Pulmonary artery endothelial cell (primary cell): Measurements from ENCODE around the gene LRRTM2. TPM values are rescaled to one million over a fixed set of nuclear protein-coding genes. Genes with fewer than 3 reads are reported as not detected.

Experiments used
- DNase-seq: peaks from one replicate; pipeline ENCODE4 v3.0.0-alpha.2; 2011; ENCODE audit warnings: low read depth, low spot score
- total RNA-seq: library from RNA; depleted of rRNA; stranded (reverse); fragments of >200 nt; gene quantifications from 2 replicates; pipeline ENCODE4 v1.2.3, GENCODE V29; 2014

Gene LRRTM2
- total RNA-seq, 1 donor from 2014 or later: 0.07 TPM

GRCh38 chr5:138884094-138884493, 9.0 kb upstream of the LRRTM2 start:
- DNase-seq: no peak

GRCh38 chr5:138883211-138883610, 8.1 kb upstream of the LRRTM2 start:
- no peak for DNase-seq

GRCh38 chr5:138878437-138879235, 3.5 kb upstream of the LRRTM2 start:
- no peak for DNase-seq

GRCh38 chr5:138876811-138877210, 1.7 kb upstream of the LRRTM2 start:
- no peak for DNase-seq

GRCh38 chr5:138875946-138876345, 811 bp upstream of the LRRTM2 start:
- DNase-seq: no peak

- DNase-seq: no peak
Observed at GRCh38 chr5:138875552-138875875, 379 bp upstream of the LRRTM2 start.

- DNase-seq: no peak
Observed at GRCh38 chr5:138874241-138874640, 894 bp downstream of the LRRTM2 start.

GRCh38 chr5:138873466-138874221, 1.5 kb downstream of the LRRTM2 start:
- DNase-seq: no peak

GRCh38 chr5:138872841-138873465, 2.2 kb downstream of the LRRTM2 start:
- no peak for DNase-seq

GRCh38 chr5:138870611-138871010, 4.5 kb downstream of the LRRTM2 start:
- DNase-seq: no peak

- no peak for DNase-seq
Observed at GRCh38 chr5:138869763-138870500, 5.2 kb downstream of the LRRTM2 start.

- DNase-seq: no peak
Observed at GRCh38 chr5:138869038-138869437, 6.1 kb downstream of the LRRTM2 start.

- no peak for DNase-seq
Observed at GRCh38 chr5:138867011-138867410, 8.1 kb downstream of the LRRTM2 start.

- no peak for DNase-seq
Observed at GRCh38 chr5:138853132-138853531, 22.0 kb downstream of the LRRTM2 start.

GRCh38 chr5:138850865-138851435, 24.2 kb downstream of the LRRTM2 start:
- DNase-seq: no peak

- no peak for DNase-seq
Observed at GRCh38 chr5:138849882-138850281, 25.3 kb downstream of the LRRTM2 start.

- DNase-seq: no peak
Observed at GRCh38 chr5:138849439-138849838, 25.7 kb downstream of the LRRTM2 start.

- DNase-seq: peak; percentile 27
Observed at GRCh38 chr5:138844812-138845513, 30.2 kb downstream of the LRRTM2 start.

- no peak for DNase-seq
Observed at GRCh38 chr5:138844125-138844461, 31.0 kb downstream of the LRRTM2 start.

GRCh38 chr5:138843316-138844124, 31.6 kb downstream of the LRRTM2 start:
- DNase-seq: no peak
